Panc1 (cell line): ENCODE results near the gene MAGI1. TPM values are rescaled to one million over a fixed set of nuclear protein-coding genes. Genes with fewer than 3 reads are reported as not detected.

ENCODE experiments used
- ATAC-seq: fragments of 200-7000 bp; cut with Tn5 transposase; 2 replicates; pipeline ENCODE4 v1.9.1; 2020; ENCODE audit warnings: mild to moderate bottlenecking, moderate library complexity
- BruUV-seq: library from RNA; stranded (reverse); fragments of 400-500 nt; replicated peaks from 2 replicates; lab custom pipeline; 2021; lab: Mats Ljungman, UMichigan
- CTCF ChIA-PET: fragments of 300-600 bp; sonication (Branson Sonifier 250); formaldehyde crosslinking; loops from one replicate; lab custom pipeline; 2022; ENCODE audit warnings: antibody characterized with exemption; lab: Charles Lee
- POLR2A ChIA-PET: fragments of 300-600 bp; sonication (Branson Sonifier 250); formaldehyde crosslinking; loops from one replicate; lab custom pipeline; 2022; ENCODE audit warnings: antibody characterized with exemption; lab: Charles Lee
- DNase-seq: peaks from one replicate; pipeline ENCODE4 v3.0.0-alpha.2; 2010; ENCODE audit warnings: low read depth, low spot score
- H3K27ac ChIP-seq: 2 replicates; pipeline ENCODE4 v1.5.1; 2011; ENCODE audit warnings: mild to moderate bottlenecking, low read length, inconsistent platforms
- H3K27me3 ChIP-seq: fragments of 200-500 bp; sonication (Bioruptor generic); 2 replicates; pipeline ENCODE4 v1.6.0; 2014; ENCODE audit warnings: low read length, inconsistent platforms; ENCODE audit not compliant: control insufficient read depth, insufficient read depth
- H3K36me3 ChIP-seq: fragments of 200-500 bp; sonication (Bioruptor generic); 2 replicates; pipeline ENCODE4 v1.5.1; 2014; ENCODE audit warnings: inconsistent platforms, mild to moderate bottlenecking, low read length, moderate library complexity; ENCODE audit not compliant: control insufficient read depth, insufficient read depth
- H3K4me1 ChIP-seq: 2 replicates; pipeline ENCODE4 v1.5.1; 2011; ENCODE audit warnings: inconsistent platforms, mild to moderate bottlenecking, low read length, moderate library complexity; ENCODE audit not compliant: control insufficient read depth, insufficient read depth
- H3K4me3 ChIP-seq, 2 experiments: 2 replicates each; pipeline ENCODE4 v1.5.1; 2011 to 2012; ENCODE audit warnings: low read depth in 2 of 2, low read length in 2 of 2, mild to moderate bottlenecking in 2 of 2, inconsistent platforms in 1 of 2, moderate library complexity in 1 of 2
- H3K9me3 ChIP-seq: fragments of 200-500 bp; sonication (Bioruptor generic); 2 replicates; pipeline ENCODE4 v1.5.1; 2014; ENCODE audit warnings: low read depth, mild to moderate bottlenecking, inconsistent platforms, low read length, moderate library complexity; ENCODE audit not compliant: control insufficient read depth, insufficient read depth
- POLR2AphosphoS5 ChIP-seq: IDR thresholded peaks from 2 replicates; pipeline ENCODE4 v1.6.1; 2012; ENCODE audit warnings: mild to moderate bottlenecking, low read depth, low read length, moderate library complexity
- REST ChIP-seq, 2 experiments: IDR thresholded peaks; 2 replicates each; pipeline ENCODE4 v1.6.1; 2011 to 2012; ENCODE audit warnings: low read depth in 2 of 2, control low read depth in 1 of 2, low read length in 1 of 2, mild to moderate bottlenecking in 1 of 2, moderate library complexity in 1 of 2; ENCODE audit not compliant: insufficient read depth in 1 of 2
- SIN3A ChIP-seq: IDR thresholded peaks from 2 replicates; pipeline ENCODE4 v1.6.1; 2012; ENCODE audit warnings: low read depth, mild to moderate bottlenecking, low read length, moderate library complexity, borderline replicate concordance; ENCODE audit not compliant: insufficient read depth
- TCF7L2 ChIP-seq: IDR thresholded peaks from 2 replicates; pipeline ENCODE4 v1.6.1; 2011; ENCODE audit warnings: mild to moderate bottlenecking, low read depth, low read length, inconsistent platforms
- in situ Hi-C: cut with HindIII; loops from 2 replicates; pipeline ENCODE4 v1.10.0; 2016; ENCODE audit warnings: low sequenced_read_pairs, low pct_unique_long_range_greater_than_20kb
- intact Hi-C: fragments of 100-400 bp; cut with micrococcal nuclease; formaldehyde crosslinking; loops from one replicate; pipeline ENCODE4 v1.10.0; 2022; ENCODE audit not compliant: unreplicated experiment
- total RNA-seq: library from RNA; stranded (reverse); gene quantifications from one replicate; pipeline ENCODE4 v1.2.1, GENCODE V29; 2021; ENCODE audit not compliant: unreplicated experiment
- TF ChIP-seq, protein P1 (sequence below): fragments of 450-650 bp; IDR thresholded peaks from 2 replicates; pipeline ENCODE4 v1.5.1; 2017; ENCODE audit warnings: mild to moderate bottlenecking

The MAGI1 gene
- total RNA-seq, 1 experiment from 2014 or later = 9.5 TPM

DNA sequence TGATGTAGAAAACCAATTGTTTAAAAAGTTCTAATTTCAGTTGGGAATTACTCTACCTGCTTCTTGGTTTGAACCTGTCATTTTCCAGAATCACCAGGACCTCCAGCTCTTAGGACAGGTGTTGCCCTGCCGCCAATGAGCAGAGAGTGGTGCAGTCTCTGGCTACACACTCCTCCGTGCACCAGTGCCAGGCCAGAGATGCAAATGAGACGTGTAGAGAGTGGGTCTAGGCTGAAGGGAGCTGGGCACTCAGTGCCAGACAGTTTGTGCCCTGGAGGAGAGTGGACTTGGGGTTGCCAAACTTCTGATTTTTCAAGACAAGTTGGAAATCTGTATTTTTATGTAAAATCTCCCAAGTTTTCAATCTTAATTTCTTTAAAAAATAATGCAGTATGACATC is 566.2 kb downstream of the MAGI1 start:
- TF ChIP-seq, protein P1, sequence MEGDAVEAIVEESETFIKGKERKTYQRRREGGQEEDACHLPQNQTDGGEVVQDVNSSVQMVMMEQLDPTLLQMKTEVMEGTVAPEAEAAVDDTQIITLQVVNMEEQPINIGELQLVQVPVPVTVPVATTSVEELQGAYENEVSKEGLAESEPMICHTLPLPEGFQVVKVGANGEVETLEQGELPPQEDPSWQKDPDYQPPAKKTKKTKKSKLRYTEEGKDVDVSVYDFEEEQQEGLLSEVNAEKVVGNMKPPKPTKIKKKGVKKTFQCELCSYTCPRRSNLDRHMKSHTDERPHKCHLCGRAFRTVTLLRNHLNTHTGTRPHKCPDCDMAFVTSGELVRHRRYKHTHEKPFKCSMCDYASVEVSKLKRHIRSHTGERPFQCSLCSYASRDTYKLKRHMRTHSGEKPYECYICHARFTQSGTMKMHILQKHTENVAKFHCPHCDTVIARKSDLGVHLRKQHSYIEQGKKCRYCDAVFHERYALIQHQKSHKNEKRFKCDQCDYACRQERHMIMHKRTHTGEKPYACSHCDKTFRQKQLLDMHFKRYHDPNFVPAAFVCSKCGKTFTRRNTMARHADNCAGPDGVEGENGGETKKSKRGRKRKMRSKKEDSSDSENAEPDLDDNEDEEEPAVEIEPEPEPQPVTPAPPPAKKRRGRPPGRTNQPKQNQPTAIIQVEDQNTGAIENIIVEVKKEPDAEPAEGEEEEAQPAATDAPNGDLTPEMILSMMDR = no peak
- no peak for TF ChIP-seq SIN3A
- DNase-seq (no peak), ATAC-seq (no peak)
- Histone ChIP-seq H3K4me3 (no peak overlapping the region), H3K4me1 (no peaks in the 10 kb centered on the region), H3K27ac (no peak overlapping the region), H3K36me3 (no peaks in the 10 kb centered on the region), H3K27me3 (no peaks in the 10 kb centered on the region), H3K9me3 (no peaks in the 10 kb centered on the region)
- ChIA-PET CTCF (no interaction called here), POLR2A (no interaction called here)
- intact Hi-C loops (no loop called here), in situ Hi-C loops (no loop called here)
- no TSS peak for BruUV-seq

DNA sequence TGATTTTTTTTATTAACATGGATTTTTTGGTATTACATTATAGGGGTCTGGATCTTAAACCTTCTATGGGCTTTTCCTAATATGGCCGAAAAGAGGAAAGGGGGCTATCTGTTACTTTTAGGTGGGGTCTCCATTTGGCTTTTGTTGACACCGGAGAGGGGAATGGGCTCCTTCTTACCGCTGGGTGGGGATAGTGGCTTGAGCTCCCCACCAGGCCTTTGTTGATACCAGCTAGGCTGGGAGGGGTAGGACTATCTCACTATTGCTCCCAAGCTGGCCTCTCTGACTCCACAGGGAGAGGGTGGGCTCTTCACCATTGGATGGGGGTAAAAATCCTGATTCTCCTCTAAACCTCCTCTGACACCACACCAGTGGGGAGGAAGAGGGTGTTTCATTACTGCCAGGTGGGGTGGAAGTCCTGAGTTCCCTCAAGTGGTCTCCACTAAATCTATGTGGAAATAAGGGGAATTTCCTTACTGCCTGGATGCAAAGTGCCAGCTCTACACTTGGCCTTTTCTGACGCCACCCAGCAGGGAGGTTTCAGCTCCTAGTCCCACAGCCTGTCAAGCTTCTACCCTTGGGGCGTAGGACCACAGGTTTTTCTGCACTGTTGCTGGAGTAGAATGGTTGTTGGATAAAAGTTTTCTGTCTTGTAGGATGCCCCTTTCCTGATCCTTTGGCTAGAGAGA is 572.3 kb downstream of the MAGI1 start:
- DNase-seq (no peak), ATAC-seq (no peak)
- TF ChIP-seq POLR2AphosphoS5 = no peak
- TF ChIP-seq, protein P1 = no peak
- TF ChIP-seq REST (IDR thresholded peaks at IDR 0.05; ENCODE audit: insufficient read depth in 1 of 2, low read depth in 2 of 2, low read length in 1 of 2) = no peak
- no peak for TF ChIP-seq TCF7L2
- no peak for TF ChIP-seq SIN3A
- intact Hi-C loops = no loop called here
- no peak overlapping the region for H3K27ac ChIP-seq
- H3K27me3 ChIP-seq = no peaks in the 10 kb centered on the region
- BruUV-seq = no TSS peak
- H3K4me1 ChIP-seq = no peaks in the 10 kb centered on the region
- ChIA-PET POLR2A (no interaction called here), CTCF (no interaction called here)
- no peaks in the 10 kb centered on the region for H3K36me3 ChIP-seq
- H3K9me3 ChIP-seq = no peaks in the 10 kb centered on the region
- in situ Hi-C loops = no loop called here
- no peak overlapping the region for H3K4me3 ChIP-seq
